Body of pancreas (tissue), 4 donors: ENCODE measurements around the gene CAB39L. TPM values are rescaled to one million over a fixed set of nuclear protein-coding genes. Genes with fewer than 3 reads are reported as not detected.
A peak's percentile ranks its signal among the peaks of the same experiment; 100 is the strongest.

Experiments
- ATAC-seq: fragments of 150-250 bp; one replicate; pipeline ENCODE4 v1.9.1; 2016
- DNase-seq, 4 donors: peaks; one replicate each; pipeline ENCODE4 v3.0.0-alpha.2; 2019
- H3K27ac ChIP-seq, 4 donors: fragments of 200-600 bp; sonication (generic); 1 replicate in 3 of 4; 2 replicates in 1 of 4; pipeline versions ENCODE4 v1.5.1 to v1.6.1; 2016 to 2019; ENCODE audit warnings: mild to moderate bottlenecking in 1 of 4, mixed read lengths in 1 of 4, moderate library complexity in 1 of 4
- H3K27me3 ChIP-seq, 2 donors: fragments of 200-600 bp; sonication (generic); one replicate each; pipeline ENCODE4 v1.6.0; 2016; ENCODE audit warnings: mild to moderate bottlenecking in 1 of 2
- H3K36me3 ChIP-seq, 2 donors: fragments of 200-600 bp; sonication (generic); replicated peaks in 1 of 2; 2 replicates each; pipeline ENCODE4 v1.5.1; 2016; ENCODE audit warnings: low read depth in 2 of 2; ENCODE audit not compliant: insufficient read depth in 1 of 2
- H3K4me1 ChIP-seq: fragments of 200-600 bp; sonication (generic); one replicate; pipeline ENCODE4 v1.6.0; 2016
- H3K4me3 ChIP-seq, 2 donors: fragments of 200-600 bp; sonication (generic); 1 replicate in 1 of 2; 2 replicates in 1 of 2; pipeline ENCODE4 v1.5.1; 2016 to 2019
- H3K9me3 ChIP-seq, 3 donors: fragments of 200-600 bp; sonication (generic); 1 replicate in 2 of 3; 2 replicates in 1 of 3; pipeline ENCODE4 v1.5.1; 2016
- POLR2A ChIP-seq, 3 donors: fragments of 450-650 bp; IDR thresholded peaks; one replicate each; pipeline ENCODE4 v1.6.1; 2016; ENCODE audit warnings: antibody characterized with exemption in 3 of 3, mild to moderate bottlenecking in 2 of 3
- WGBS, 2 donors: methylation state at CpG; one replicate each; pipeline ENCODE4 v1.1.5; 2017; 5-methylcytosine and 5-hydroxymethylcytosine counted together
- intact Hi-C: fragments of 100-400 bp; cut with DNase I; formaldehyde crosslinking; loops from one replicate; pipeline ENCODE4 v1.15.1; 2023
- total RNA-seq, 2 donors: library from RNA; depleted of rRNA; stranded (reverse); fragments of >200 nt; gene quantifications; one replicate each; pipeline ENCODE4 v1.1.0, GENCODE V29; 2016
- TF ChIP-seq, protein P1 (sequence below), 7 experiments: fragments of 450-650 bp in 4 of 7; fragments of 200-600 bp in 3 of 7; sonication (generic) in 3 of 7; IDR thresholded peaks; one replicate each; pipeline ENCODE4 v1.5.1; 2016 to 2019; ENCODE audit warnings: antibody characterized with exemption in 7 of 7

Gene CAB39L
- total RNA-seq, 2 donors from 2014 or later, result 6.9 to 13.0 TPM

DNA sequence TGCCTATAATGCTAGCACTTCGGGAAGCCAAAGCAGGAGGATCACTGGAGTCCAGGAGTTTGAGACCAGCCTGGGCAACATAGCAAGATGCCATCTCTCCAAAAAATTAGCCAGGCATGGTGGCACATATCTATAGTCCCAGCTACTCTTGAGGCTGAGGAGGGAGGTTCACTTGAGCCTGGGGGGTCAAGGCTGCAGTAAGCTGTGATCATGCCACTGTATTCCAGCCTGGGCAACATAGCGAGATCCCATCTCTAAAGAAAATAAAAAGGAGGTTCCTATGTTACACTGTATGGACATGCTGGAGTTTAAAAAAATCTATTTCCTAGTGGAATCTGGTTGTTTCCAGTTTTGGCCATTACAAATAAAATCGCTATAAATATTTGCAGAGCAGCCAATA lies 2.6 kb downstream of the CAB39L start:
- intact Hi-C loops, result no loop called here
- H3K9me3 ChIP-seq, result no peaks in the 10 kb centered on the region
- ATAC-seq, result no peak
- H3K4me1 ChIP-seq, result peaks cover 15% of the 10 kb centered on the region
- no peaks in the 10 kb centered on the region for H3K27me3 ChIP-seq
- DNase-seq, result no peak
- no peak for TF ChIP-seq POLR2A (IDR thresholded peaks at IDR 0.05)
- TF ChIP-seq, protein P1, sequence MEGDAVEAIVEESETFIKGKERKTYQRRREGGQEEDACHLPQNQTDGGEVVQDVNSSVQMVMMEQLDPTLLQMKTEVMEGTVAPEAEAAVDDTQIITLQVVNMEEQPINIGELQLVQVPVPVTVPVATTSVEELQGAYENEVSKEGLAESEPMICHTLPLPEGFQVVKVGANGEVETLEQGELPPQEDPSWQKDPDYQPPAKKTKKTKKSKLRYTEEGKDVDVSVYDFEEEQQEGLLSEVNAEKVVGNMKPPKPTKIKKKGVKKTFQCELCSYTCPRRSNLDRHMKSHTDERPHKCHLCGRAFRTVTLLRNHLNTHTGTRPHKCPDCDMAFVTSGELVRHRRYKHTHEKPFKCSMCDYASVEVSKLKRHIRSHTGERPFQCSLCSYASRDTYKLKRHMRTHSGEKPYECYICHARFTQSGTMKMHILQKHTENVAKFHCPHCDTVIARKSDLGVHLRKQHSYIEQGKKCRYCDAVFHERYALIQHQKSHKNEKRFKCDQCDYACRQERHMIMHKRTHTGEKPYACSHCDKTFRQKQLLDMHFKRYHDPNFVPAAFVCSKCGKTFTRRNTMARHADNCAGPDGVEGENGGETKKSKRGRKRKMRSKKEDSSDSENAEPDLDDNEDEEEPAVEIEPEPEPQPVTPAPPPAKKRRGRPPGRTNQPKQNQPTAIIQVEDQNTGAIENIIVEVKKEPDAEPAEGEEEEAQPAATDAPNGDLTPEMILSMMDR (IDR thresholded peaks at IDR 0.05), result no peak
- no peak overlapping the region for H3K4me3 ChIP-seq
- no peak overlapping the region for H3K27ac ChIP-seq
- 89 to 92% methylated on average over 3 of the region's 3 CpGs for WGBS, 2 donors
- no peaks in the 10 kb centered on the region for H3K36me3 ChIP-seq

GRCh38 chr13:49439609-49440008 lies 4.3 kb downstream of the CAB39L start:
- WGBS, 2 donors, result 80 to 84% methylated on average over 2 of the region's 2 CpGs
- Histone ChIP-seq H3K27ac (no peak overlapping the region), H3K9me3 (no peaks in the 10 kb centered on the region), H3K36me3 (no peaks in the 10 kb centered on the region), H3K27me3 (no peaks in the 10 kb centered on the region), H3K4me1 (peaks cover 8% of the 10 kb centered on the region), H3K4me3 (no peak overlapping the region)
- no peak for TF ChIP-seq POLR2A (IDR thresholded peaks at IDR 0.05)
- TF ChIP-seq, protein P1 (IDR thresholded peaks at IDR 0.05), result no peak
- DNase-seq (no peak), ATAC-seq (no peak)
- intact Hi-C loops, result loop anchor here (10.0 kb wide), 1 partner anchor 145 kb away; no protein-coding TSS in a partner anchor

- Histone ChIP-seq H3K27ac (no peak overlapping the region), H3K36me3 (no peaks in the 10 kb centered on the region), H3K4me1 (peaks cover under 1% of the 10 kb centered on the region), H3K4me3 (no peak overlapping the region), H3K27me3 (no peaks in the 10 kb centered on the region), H3K9me3 (no peaks in the 10 kb centered on the region)
- intact Hi-C loops, result loop anchor here (10.0 kb wide), 1 partner anchor 143 kb away; no protein-coding TSS in a partner anchor
- no peak for ATAC-seq
- no peak for DNase-seq
- TF ChIP-seq POLR2A (IDR thresholded peaks at IDR 0.05), result no peak
- TF ChIP-seq, protein P1 (IDR thresholded peaks at IDR 0.05), result no peak
- 73 to 75% methylated on average over 7 of the region's 7 CpGs for WGBS, 2 donors
Measured at GRCh38 chr13:49437705-49438104, 6.2 kb downstream of the CAB39L start.

GRCh38 chr13:49436890-49437289 lies 7.0 kb downstream of the CAB39L start:
- ATAC-seq (peak; percentile 72), DNase-seq (peak in 3 of 4 donors; percentile 17 to 43 (median 21))
- TF ChIP-seq, protein P1 (IDR thresholded peaks at IDR 0.05), result peak in 4 of 7 experiments; percentile 36 to 56 (median 40)
- TF ChIP-seq POLR2A (IDR thresholded peaks at IDR 0.05), result no peak
- intact Hi-C loops, result loop anchor here (10.0 kb wide), 1 partner anchor 142 kb away; no protein-coding TSS in a partner anchor
- Histone ChIP-seq H3K27ac (no peak overlapping the region), H3K27me3 (no peaks in the 10 kb centered on the region), H3K36me3 (no peaks in the 10 kb centered on the region), H3K4me3 (no peak overlapping the region), H3K9me3 (no peaks in the 10 kb centered on the region), H3K4me1 (no peaks in the 10 kb centered on the region)
- 58 to 59% methylated on average over 3 of the region's 3 CpGs for WGBS, 2 donors

GRCh38 chr13:49435992-49436391 lies 7.9 kb downstream of the CAB39L start:
- TF ChIP-seq, protein P1 (IDR thresholded peaks at IDR 0.05), result no peak
- TF ChIP-seq POLR2A (IDR thresholded peaks at IDR 0.05), result no peak
- intact Hi-C loops, result loop anchor here (10.0 kb wide), 1 partner anchor 141 kb away; no protein-coding TSS in a partner anchor
- H3K9me3 ChIP-seq, result no peaks in the 10 kb centered on the region
- WGBS, 2 donors, result 73 to 77% methylated on average over 1 of the region's 1 CpG
- no peaks in the 10 kb centered on the region for H3K36me3 ChIP-seq
- H3K27me3 ChIP-seq, result no peaks in the 10 kb centered on the region
- no peak overlapping the region for H3K27ac ChIP-seq
- H3K4me1 ChIP-seq, result no peaks in the 10 kb centered on the region
- no peak overlapping the region for H3K4me3 ChIP-seq
- ATAC-seq (no peak), DNase-seq (no peak)
